Spleen (tissue), 11 donors: ENCODE measurements around the gene XRCC4. TPM values are rescaled to one million over a fixed set of nuclear protein-coding genes. Genes with fewer than 3 reads are reported as not detected.

ENCODE experiments used
- DNase-seq: peaks from one replicate; pipeline ENCODE4 v3.0.0-alpha.2; 2020
- H3K27ac ChIP-seq, 8 donors: fragments of 200-600 bp; sonication (generic) in 7 of 8; 1 replicate in 4 of 8; 2 replicates in 4 of 8; pipeline versions ENCODE4 v1.5.0 to v1.8.0; 2016 to 2021; ENCODE audit warnings: inconsistent platforms in 4 of 8, mild to moderate bottlenecking in 4 of 8, moderate library complexity in 1 of 8
- H3K27me3 ChIP-seq, 7 donors: fragments of 200-600 bp; sonication (generic) in 6 of 7; replicated peaks in 1 of 7; 1 replicate in 4 of 7; 2 replicates in 3 of 7; pipeline versions ENCODE4 v1.5.0 to v1.8.0; 2016 to 2021; ENCODE audit warnings: inconsistent platforms in 3 of 7, mild to moderate bottlenecking in 1 of 7
- H3K36me3 ChIP-seq, 6 donors: fragments of 200-600 bp; sonication (generic) in 5 of 6; 1 replicate in 4 of 6; 2 replicates in 2 of 6; pipeline versions ENCODE4 v1.5.0 to v1.8.0; 2016 to 2021; ENCODE audit warnings: inconsistent platforms in 2 of 6
- H3K4me1 ChIP-seq, 6 donors: fragments of 200-600 bp; sonication (generic) in 5 of 6; 1 replicate in 3 of 6; 2 replicates in 3 of 6; pipeline versions ENCODE4 v1.5.0 to v1.8.0; 2016 to 2021; ENCODE audit warnings: inconsistent platforms in 3 of 6
- H3K4me3 ChIP-seq, 8 donors: fragments of 200-600 bp; sonication (generic) in 7 of 8; 1 replicate in 4 of 8; 2 replicates in 4 of 8; pipeline versions ENCODE4 v1.5.0 to v1.8.0; 2016 to 2021; ENCODE audit warnings: inconsistent platforms in 4 of 8, mild to moderate bottlenecking in 4 of 8, moderate library complexity in 2 of 8
- H3K9me3 ChIP-seq, 8 donors: fragments of 200-600 bp; sonication (generic) in 7 of 8; 1 replicate in 4 of 8; 2 replicates in 4 of 8; pipeline versions ENCODE4 v1.5.0 to v1.8.0; 2016 to 2021; ENCODE audit warnings: inconsistent platforms in 4 of 8
- CTCF ChIP-seq, 11 experiments: fragments of 200-600 bp in 7 of 11; fragments of 450-650 bp in 4 of 11; sonication (generic) in 4 of 11; IDR thresholded peaks in 8 of 11; conservative IDR thresholded peaks in 3 of 11; 1 replicate in 7 of 11; 2 replicates in 4 of 11; pipeline versions ENCODE4 v1.4.0 to v1.8.0; 2016 to 2021; ENCODE audit warnings: antibody characterized with exemption in 11 of 11, inconsistent platforms in 4 of 11, mild to moderate bottlenecking in 1 of 11
- POLR2A ChIP-seq, 3 donors: fragments of 450-650 bp; IDR thresholded peaks; one replicate each; pipeline ENCODE4 v1.5.1; 2017; ENCODE audit warnings: antibody characterized with exemption in 3 of 3, mild to moderate bottlenecking in 1 of 3
- POLR2AphosphoS5 ChIP-seq, 3 donors: sonication (generic); formaldehyde crosslinking; IDR thresholded peaks; one replicate each; pipeline ENCODE4 v1.5.1; 2017; ENCODE audit warnings: antibody characterized with exemption in 3 of 3
- WGBS, 5 donors: extraction: QIAGEN DNeasy Blood & Tissue Kit in 3 of 5; methylation state at CpG; one replicate each; pipeline versions ENCODE4 v1.1.5 to v1.1.7; 2013 to 2018; 5-methylcytosine and 5-hydroxymethylcytosine counted together
- intact Hi-C: fragments of 100-400 bp; cut with DNase I; formaldehyde crosslinking; loops from one replicate; pipeline ENCODE4 v1.15.0; 2023; ENCODE audit warnings: low total_unique reads
- polyA plus RNA-seq, 3 donors: library from polyadenylated mRNA; stranded (reverse); fragments of 200-250 nt; gene quantifications; one replicate each; pipeline ENCODE4 v1.2.1, GENCODE V29; 2013
- total RNA-seq, 7 donors: library from RNA; depleted of rRNA in 3 of 7; stranded (reverse); fragments of >200 nt in 3 of 7; fragmentation: NEBNext Ultra II Directional in 4 of 7; extraction: Animal tissue kit (Norgen Biotek cat#: 25700) in 4 of 7; gene quantifications; one replicate each; pipeline versions ENCODE4 v1.1.0 to v1.2.1, GENCODE V29; 2016 to 2021
- donor health status: healthy with polysubstance abuse.
- donor health status: DM: no; HTN: no; CAD: no; lungs with moderate emphysema.
- donor health status: DM: no; HTN: no; CAD: no.
- donor health status: Bipolar disorder and iron deficiency.
- donor health status: healthy.
- donor health status: DM: no; HTN: no; CAD: no.
- donor health status: DM: yes; HTN: yes; CAD: no.

XRCC4 gene
- total and polyA plus RNA-seq, 10 donors: 4.3 to 14.5 (median 9.6) TPM

GRCh38 chr5:83093692-83094091 lies 16.3 kb downstream of the XRCC4 start:
- no peak for DNase-seq
- intact Hi-C loops: no loop called here
- Histone ChIP-seq H3K4me1 (peaks cover 0 to 14% (median 0%) of the 10 kb centered on the region in 6 donors), H3K36me3 (peaks cover 0 to 6% (median 0%) of the 10 kb centered on the region in 6 donors), H3K27me3 (no peaks in the 10 kb centered on the region), H3K27ac (no peak overlapping the region), H3K4me3 (no peak overlapping the region), H3K9me3 (peaks cover 0 to 47% (median 25%) of the 10 kb centered on the region in 8 donors)
- WGBS, 5 donors: 94 to 98% (median 97%) methylated on average over 4 of the region's 4 CpGs
- TF ChIP-seq POLR2AphosphoS5 (IDR thresholded peaks at IDR 0.05) (no peak), CTCF (IDR thresholded peaks at IDR 0.05 in 8 of 11, conservative IDR thresholded peaks at IDR 0.05 in 3 of 11) (no peak), POLR2A (IDR thresholded peaks at IDR 0.05) (no peak)

- Histone ChIP-seq H3K27me3 (no peaks in the 10 kb centered on the region), H3K4me3 (no peak overlapping the region), H3K36me3 (peaks cover 0 to 6% (median 0%) of the 10 kb centered on the region in 6 donors), H3K9me3 (peaks cover 0 to 42% (median 25%) of the 10 kb centered on the region in 8 donors), H3K27ac (no peak overlapping the region), H3K4me1 (peaks cover 0 to 14% (median 0%) of the 10 kb centered on the region in 6 donors)
- WGBS, 5 donors: 79 to 94% (median 93%) methylated on average over 3 of the region's 3 CpGs
- intact Hi-C loops: no loop called here
- no peak for DNase-seq
- no peak for TF ChIP-seq POLR2AphosphoS5 (IDR thresholded peaks at IDR 0.05)
- TF ChIP-seq CTCF (IDR thresholded peaks at IDR 0.05 in 8 of 11, conservative IDR thresholded peaks at IDR 0.05 in 3 of 11): no peak
- TF ChIP-seq POLR2A (IDR thresholded peaks at IDR 0.05): no peak
These were observed 18.0 kb downstream of the XRCC4 start for GRCh38 chr5:83095163-83095956.

- Histone ChIP-seq H3K36me3 (peaks cover 0 to 6% (median 0%) of the 10 kb centered on the region in 6 donors), H3K9me3 (peaks cover 0 to 39% (median 25%) of the 10 kb centered on the region in 8 donors), H3K4me1 (peaks cover 0 to 14% (median 0%) of the 10 kb centered on the region in 6 donors), H3K27ac (no peak overlapping the region), H3K27me3 (no peaks in the 10 kb centered on the region), H3K4me3 (no peak overlapping the region)
- WGBS, 5 donors: 74 to 93% (median 86%) methylated on average over 5 to 6 of the region's 6 CpGs
- TF ChIP-seq CTCF (IDR thresholded peaks at IDR 0.05 in 8 of 11, conservative IDR thresholded peaks at IDR 0.05 in 3 of 11) (no peak), POLR2AphosphoS5 (IDR thresholded peaks at IDR 0.05) (no peak), POLR2A (IDR thresholded peaks at IDR 0.05) (no peak)
- intact Hi-C loops: no loop called here
- no peak for DNase-seq
These were observed 18.7 kb downstream of the XRCC4 start for GRCh38 chr5:83095957-83096539.
